ENCODE results near the gene CDH2.

Gene CDH2

DNA sequence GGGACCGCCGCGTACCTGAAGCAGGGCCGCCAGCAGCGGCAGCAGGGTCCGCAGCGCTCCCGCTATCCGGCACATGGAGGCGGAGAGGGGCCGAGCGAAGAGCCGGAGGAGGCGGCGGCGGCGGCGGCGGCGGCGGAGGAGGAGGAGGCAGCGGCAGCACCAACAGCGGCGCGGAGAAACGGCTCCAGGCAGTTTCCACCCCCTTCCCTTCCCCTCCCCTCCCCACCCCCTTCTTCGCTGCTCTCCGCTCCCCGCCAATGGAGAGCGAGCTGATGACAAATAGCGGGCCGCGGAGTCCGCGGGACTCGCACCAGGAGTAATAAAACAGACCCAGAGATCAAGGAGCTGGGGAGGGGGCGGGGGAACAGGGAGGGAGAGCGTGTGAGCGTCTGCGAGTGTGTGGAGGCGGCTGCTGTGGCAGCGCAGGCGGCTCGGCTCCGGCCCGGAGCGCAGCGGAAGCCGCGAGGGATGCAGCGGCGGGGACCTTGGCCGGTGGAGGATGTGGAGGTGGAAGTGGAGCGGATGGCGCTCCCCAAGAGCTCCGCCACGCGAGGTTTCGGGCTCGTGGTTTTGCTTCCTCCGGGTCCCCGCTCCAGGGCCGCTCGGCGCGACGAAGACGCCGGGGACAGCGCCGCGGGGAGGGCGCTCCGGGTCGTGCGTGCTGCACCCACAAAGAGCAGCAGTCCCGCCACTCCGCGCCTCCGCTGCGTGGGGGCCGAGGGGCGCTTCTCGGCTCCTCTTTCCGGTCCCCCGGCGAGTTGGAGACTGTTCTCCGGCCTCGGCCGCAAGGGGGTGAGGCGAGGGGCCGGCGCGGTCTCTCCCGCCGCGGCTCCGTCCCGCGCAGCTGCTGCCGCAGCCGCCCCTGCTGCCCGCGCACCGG, at the start of gene CDH2:
Gene CDH2 (minus strand): TSS at position 183 of the 880 bp plus-strand sequence. CDS start 108 bp downstream, at position 75.
- DNase-seq = no peak

DNA sequence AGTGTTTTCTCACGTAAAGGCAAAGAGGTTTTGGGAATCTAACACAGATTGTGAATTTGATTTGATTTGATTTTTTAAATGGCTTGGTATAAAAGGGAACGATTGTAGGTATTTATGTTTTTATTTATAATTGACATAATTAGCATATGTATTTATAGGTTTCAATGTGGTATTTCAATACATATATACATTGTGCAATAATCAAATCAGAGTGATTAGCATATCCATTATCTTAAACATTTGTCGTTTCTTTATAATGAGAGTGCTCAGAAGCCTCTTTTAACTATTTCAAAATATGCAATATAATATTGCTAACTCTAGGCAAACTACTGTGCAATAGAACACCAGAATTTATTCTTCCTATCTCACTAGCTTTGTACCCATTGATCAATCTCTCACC, 35.1 kb upstream of the CDH2 start:
- DNase-seq = no peak

DNA sequence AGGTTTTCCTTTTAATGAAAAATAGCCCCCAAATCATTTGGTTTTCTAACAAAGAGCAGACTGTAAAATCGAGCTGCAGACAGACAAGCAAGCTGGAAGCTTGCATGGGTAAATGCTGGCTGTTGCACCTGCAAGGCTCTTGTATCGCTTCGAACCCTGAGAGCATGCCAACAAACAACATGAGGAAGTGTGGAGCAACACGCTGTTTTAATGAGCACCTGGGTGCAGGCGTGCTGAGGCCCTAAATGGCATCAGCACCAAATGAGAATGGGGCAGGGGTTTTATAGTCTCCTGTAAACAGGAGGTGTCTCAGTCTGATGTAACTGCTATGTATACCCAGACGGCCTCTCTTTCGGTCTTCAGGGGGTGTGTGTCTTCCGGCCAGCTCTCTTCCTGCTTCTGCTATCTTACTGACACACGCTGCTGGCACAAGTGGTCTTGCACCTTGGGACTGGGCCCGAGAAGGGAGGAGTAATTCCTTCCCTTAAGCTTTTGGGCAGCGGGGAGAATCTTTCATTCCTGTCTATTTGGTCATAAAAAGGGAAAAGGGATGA, 31.9 kb upstream of the CDH2 start:
- no peak for DNase-seq

DNA sequence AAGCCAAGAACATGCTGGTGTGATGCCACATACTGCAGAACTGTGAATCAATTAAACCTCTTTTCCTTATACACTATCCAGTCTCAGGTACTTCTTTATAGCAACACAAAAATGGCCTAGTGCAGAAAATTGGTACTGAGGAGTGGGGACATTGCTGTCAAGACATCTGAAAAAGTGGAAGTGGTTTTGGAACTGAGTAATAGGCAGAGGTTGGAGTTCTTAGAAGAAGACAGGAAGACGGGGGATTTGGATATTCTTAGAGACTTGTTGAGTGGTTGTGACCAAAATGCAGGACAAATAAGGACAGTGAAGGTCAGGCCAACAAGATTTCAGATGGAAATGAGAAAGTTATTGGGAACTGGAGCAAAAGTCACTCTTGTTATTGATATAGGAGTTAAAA, 31.3 kb upstream of the CDH2 start:
- DNase-seq = no peak

DNA sequence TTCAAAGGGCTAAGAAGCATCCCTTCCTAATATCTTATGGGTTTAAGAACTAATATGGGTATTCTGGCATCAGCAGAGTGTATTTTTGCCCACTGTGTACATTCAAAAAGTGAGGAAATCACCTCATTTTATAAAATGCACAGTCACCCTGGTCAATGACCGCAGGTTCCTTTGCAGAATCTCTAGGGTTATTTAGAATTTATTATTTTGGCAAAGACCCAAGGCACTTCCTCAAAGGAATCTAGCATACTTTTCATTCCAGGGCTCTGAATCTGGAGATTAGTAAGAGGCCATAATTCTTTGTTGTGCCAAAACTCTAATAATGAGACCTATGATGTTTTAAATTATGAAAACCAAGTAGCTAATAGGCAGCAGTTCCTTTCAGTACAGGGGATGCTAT, 27.2 kb upstream of the CDH2 start:
- DNase-seq = no peak

DNA sequence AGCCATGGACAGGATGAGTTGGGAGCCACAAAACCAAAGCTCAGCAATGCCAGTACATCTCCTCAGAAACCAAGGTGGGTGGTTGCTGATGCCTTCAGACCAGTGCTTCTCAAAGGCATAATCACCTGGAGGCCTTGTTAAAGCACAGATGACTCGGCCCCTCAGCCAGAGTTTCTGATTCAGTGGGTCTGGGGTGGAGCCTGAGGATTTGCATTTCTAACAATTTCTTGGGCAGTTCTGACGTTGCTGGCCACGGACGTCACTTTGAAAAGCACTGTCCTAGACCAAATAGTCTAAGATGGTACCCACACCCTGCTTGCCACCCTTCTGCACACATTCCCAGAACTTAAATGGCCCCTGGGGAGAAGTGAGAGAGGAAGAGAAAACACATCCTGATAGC, 24.1 kb upstream of the CDH2 start:
- DNase-seq = no peak

- no peak for DNase-seq
Measured at GRCh38 chr18:28198620-28199019, 21.7 kb upstream of the CDH2 start.

- DNase-seq = no peak
Measured at GRCh38 chr18:28193177-28193778, 16.3 kb upstream of the CDH2 start.

GRCh38 chr18:28189400-28190239, 12.7 kb upstream of the CDH2 start:
- no peak for DNase-seq

DNA sequence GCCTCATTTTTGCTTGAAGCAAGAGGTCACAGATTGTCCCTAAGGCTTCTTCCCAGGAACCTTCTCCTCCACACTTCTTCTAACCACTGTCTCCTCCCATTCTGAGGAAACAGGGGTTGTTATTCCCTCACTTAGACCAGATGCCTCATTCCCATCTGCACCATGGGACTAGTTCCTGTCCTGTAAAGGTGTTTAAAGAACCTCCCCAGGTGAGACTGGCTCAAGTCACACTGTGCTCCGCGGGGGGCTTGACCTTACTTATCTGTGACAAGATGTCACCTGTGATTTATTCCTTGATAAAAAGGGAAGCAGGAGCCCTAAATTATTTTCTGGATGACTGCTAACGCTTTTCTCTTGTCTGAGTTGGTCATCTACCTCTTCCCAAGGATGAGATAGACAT, 8.2 kb upstream of the CDH2 start:
- DNase-seq = no peak

DNA sequence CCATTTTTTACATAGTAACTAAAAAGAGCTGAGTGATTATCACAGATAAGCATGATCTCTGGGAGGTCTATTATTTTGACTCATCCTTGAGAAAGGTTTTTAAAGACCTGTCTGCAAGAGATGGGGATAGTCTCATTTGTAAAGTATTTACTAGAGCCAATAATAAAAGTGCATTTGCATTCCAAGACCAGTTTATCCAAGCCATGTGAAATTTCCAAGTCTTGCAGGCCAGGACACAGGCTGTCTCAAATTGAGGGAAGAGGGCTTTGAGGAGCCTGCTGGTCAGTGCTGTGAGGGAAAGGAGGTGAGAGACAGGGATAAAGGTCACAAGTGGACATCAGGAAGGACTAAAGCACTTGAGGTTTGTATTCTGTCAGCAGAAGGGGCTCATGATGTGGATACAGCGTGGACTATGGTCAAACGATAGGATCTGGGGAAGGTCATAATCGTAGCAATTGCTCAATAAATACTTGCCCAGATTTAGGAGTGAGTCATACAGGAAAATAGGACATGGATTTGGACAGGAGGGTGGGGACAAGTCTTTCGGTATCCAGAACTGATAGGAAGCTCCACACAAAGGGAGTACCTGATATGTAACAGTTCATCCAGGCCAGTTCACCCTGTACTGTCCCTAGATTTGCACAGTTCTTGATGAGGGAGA, 6.6 kb upstream of the CDH2 start:
- no peak for DNase-seq

DNA sequence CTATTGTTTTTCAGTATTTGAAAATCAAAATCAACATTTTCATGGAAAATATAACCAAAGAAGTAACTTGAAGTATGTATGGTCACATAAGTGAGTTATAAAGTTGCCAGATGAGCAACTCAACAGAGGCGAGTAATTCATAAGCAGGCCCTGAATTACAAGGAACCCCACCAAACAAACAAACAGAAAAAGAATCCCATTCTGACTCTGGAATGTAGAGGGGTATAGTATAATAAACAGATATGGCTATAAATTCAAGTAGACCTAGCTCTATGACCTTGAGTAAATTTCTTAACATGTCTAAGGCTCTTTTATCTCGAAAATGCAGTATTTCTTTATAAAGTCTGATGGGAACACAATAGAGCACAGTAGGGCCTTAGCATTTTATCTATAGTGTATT, 4.7 kb upstream of the CDH2 start:
- DNase-seq = no peak

DNA sequence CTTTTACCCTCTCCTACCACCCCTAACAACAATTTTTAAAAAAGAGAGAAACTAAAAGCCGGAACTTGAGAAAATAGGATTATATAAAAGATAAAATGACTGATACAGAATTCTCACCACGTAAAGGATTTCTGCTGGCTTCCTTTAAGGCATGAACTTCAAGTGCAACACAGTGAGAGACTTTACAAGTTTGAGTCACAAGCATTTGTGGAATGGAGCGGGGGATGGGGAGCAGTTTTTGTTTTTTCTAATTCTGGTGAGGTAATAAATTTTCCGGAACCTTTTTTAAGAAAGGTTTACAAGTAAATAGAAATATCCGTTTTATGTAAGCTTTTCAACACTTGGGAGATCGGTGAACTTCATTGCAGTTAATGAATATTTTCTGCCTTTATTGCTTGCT, 1.8 kb upstream of the CDH2 start:
- DNase-seq = no peak

GRCh38 chr18:28177828-28178635, 1.1 kb upstream of the CDH2 start:
- DNase-seq = no peak

DNA sequence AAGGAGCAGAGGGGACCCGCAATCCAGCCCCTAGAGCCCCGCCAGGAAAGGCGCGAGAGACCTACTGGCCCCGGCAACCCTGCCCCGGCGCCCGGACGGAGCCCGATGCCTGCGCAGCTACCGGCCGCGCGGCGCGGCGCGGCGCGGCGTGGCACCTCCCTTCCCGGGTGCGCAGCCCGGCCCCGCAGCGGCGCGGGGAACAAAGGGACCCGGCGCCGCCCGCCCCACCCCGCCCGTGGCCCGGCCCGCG, 307 bp downstream of the CDH2 start:
- no peak for DNase-seq

DNA sequence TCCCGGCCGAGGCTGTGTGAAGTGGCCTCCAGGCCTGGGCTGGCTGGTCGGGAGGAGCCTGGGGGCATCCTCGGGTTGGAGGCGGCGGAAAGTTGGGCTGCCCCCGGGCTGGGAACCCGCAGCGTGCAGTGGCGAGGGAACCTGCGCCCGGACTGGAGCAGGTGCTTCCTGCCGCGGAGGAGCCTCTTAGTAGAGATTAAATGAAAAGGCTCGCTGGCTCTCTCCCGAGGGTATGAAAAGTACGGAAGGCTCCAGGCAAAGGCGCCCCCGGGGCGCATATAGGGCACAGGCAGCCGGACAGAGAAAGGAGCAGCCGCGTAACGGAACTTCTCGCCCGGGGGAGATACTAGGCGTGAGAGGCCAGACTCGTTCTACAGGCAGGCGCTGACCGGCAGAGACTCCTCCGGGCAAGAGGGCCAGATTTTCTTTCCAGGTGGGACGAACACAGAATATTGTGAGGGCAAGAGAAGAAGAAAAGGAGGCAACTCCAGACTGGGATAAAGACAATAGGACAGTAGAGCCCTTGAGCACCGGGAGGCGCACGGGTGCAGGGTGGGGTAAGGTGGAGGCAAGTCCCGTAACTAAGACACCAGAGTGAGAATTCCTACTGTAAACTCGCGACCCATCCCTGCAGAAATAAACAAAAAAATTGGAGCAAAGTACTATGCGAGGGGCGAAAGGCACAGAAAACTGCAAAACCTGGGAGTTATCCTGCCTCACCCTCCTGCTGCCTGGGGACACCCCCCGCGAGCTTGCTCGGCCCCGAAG, 816 bp downstream of the CDH2 start:
- no peak for DNase-seq

DNA sequence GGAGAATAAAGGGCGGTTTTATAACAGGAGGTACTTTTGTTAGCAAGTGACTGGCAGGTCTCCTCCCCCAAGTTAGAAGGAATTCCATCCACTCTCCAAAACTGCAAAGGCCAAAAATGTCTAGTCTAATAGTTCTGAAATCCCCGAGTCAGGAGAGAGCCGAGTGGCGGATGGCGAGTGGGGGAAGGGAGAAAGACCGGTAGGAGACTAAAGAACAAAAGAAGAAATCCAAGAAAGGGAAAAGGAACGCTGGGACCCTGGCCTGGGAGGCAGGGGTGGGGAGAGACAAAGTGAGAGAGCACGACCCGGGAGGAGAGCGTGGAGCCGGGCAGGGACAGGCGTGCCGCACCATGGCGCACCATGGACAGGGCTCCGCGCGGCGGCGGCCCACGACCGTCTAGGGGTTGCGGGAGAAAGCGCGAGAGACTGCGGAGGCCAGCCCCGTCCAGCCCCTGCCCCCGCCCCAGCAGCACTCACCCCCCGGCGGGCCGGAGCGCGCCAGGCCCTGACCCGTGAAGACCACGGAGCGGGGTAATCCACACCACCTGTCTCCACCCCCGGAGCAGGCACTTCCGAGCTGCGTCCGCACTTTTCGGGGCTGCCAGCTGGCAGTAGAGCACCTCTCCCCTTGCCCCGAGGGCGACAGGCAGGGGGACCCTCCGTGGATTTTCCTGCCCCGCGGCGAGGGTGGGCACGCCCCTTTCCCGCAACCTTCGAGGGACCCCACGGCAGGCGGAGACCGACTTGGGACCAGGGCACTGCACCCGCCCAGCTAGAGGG, 1.6 kb downstream of the CDH2 start:
- DNase-seq = no peak

- no peak for DNase-seq
Measured at GRCh38 chr18:28174181-28174905, 2.6 kb downstream of the CDH2 start.

GRCh38 chr18:28171837-28172236, 5.1 kb downstream of the CDH2 start:
- no peak for DNase-seq

- DNase-seq = no peak
Measured at GRCh38 chr18:28168725-28169124, 8.2 kb downstream of the CDH2 start.

All from CD4-positive, alpha-beta T cell treated with Interleukin-1 beta for 1 hour (primary cell).